Stomach (tissue), 9 donors: ENCODE results near the gene ERG. TPM values are rescaled to one million over a fixed set of nuclear protein-coding genes. Genes with fewer than 3 reads are reported as not detected.

Source experiments
- DNase-seq, 2 donors: peaks; one replicate each; pipeline versions ENCODE4 v3.0.0 to v3.0.0-alpha.2; 2013 to 2019
- H3K27ac ChIP-seq, 5 donors: fragments of 200-600 bp in 4 of 5; sonication (generic) in 4 of 5; one replicate each; pipeline ENCODE4 v1.5.1; 2013 to 2019; ENCODE audit warnings: mild to moderate bottlenecking in 1 of 5, moderate library complexity in 1 of 5
- H3K27me3 ChIP-seq, 3 donors: fragments of 200-600 bp; sonication (generic); one replicate each; pipeline ENCODE4 v1.5.1; 2017 to 2019; ENCODE audit warnings: mixed run types in 1 of 3
- H3K36me3 ChIP-seq, 4 donors: fragments of 200-600 bp; sonication (generic); 1 replicate in 3 of 4; 2 replicates in 1 of 4; pipeline ENCODE4 v1.5.1; 2016 to 2019
- H3K4me1 ChIP-seq, 4 donors: fragments of 200-600 bp; sonication (generic); one replicate each; pipeline ENCODE4 v1.5.1; 2016 to 2019
- H3K4me3 ChIP-seq, 4 donors: fragments of 200-600 bp; sonication (generic) in 3 of 4; one replicate each; pipeline ENCODE4 v1.5.1; 2016 to 2019; ENCODE audit warnings: mild to moderate bottlenecking in 1 of 4
- H3K9me3 ChIP-seq, 4 donors: fragments of 200-600 bp; sonication (generic); one replicate each; pipeline ENCODE4 v1.5.1; 2016 to 2019
- EP300 ChIP-seq: sonication (generic); formaldehyde crosslinking; IDR thresholded peaks from one replicate; pipeline ENCODE4 v1.6.1; 2017; ENCODE audit warnings: antibody characterized with exemption
- POLR2A ChIP-seq, 4 donors: fragments of 450-650 bp; IDR thresholded peaks; one replicate each; pipeline ENCODE4 v1.6.1; 2016; ENCODE audit warnings: antibody characterized with exemption in 4 of 4, control low read depth in 2 of 4, mild to moderate bottlenecking in 1 of 4, moderate library complexity in 1 of 4
- POLR2AphosphoS5 ChIP-seq, 3 donors: sonication (generic); formaldehyde crosslinking; IDR thresholded peaks; one replicate each; pipeline ENCODE4 v1.6.1; 2016; ENCODE audit warnings: antibody characterized with exemption in 3 of 3
- WGBS, 5 donors: extraction: QIAGEN DNeasy Blood & Tissue Kit in 3 of 5; methylation state at CpG; one replicate each; pipeline versions ENCODE4 v1.1.5 to v1.1.7; 2013 to 2018; 5-methylcytosine and 5-hydroxymethylcytosine counted together
- intact Hi-C: fragments of 100-400 bp; cut with DNase I; formaldehyde crosslinking; loops from one replicate; pipeline ENCODE4 v1.15.1; 2023; ENCODE audit warnings: low total_unique reads
- polyA plus RNA-seq, 3 donors: library from polyadenylated mRNA; stranded (reverse); fragments of 200-250 nt; gene quantifications; one replicate each; pipeline ENCODE4 v1.2.3, GENCODE V29; 2013
- total RNA-seq, 5 donors: library from RNA; depleted of rRNA; stranded (reverse); fragments of >200 nt; gene quantifications; one replicate each; pipeline versions ENCODE4 v1.1.0 to v1.2.3, GENCODE V29; 2014 to 2016
- TF ChIP-seq, protein P1 (sequence below), 7 experiments: fragments of 450-650 bp in 4 of 7; fragments of 200-600 bp in 3 of 7; sonication (generic) in 3 of 7; IDR thresholded peaks; one replicate each; pipeline ENCODE4 v1.5.1; 2016 to 2019; ENCODE audit warnings: antibody characterized with exemption in 7 of 7, control low read depth in 2 of 7, mild to moderate bottlenecking in 1 of 7
- donor health status: healthy with polysubstance abuse.
- donor health status: Bipolar disorder and iron deficiency.
- donor health status: healthy.

ERG gene
- total and polyA plus RNA-seq, 8 donors: 0.58 to 14.5 (median 5.4) TPM; not detected in 1

DNA sequence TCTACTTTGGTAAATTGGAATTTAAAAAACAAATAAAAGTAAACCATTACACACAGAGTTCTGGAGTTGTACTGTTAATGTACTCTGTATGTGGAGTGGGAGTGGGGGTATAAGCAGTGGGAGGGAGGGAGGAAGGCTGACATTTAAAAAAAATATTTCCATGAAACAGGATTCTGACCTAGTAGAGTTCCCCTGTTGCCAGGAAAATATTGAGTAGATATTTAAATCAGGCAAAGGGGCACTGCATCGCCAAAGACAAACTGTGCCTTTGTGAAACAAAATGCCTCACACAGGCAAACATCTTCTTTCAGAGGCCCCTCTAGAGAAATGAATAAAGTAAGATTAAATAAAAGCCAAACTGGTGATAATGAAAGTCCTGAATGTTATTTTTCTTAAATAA, 87.8 kb downstream of the ERG start:
- Histone ChIP-seq H3K4me1 (no peaks in the 10 kb centered on the region), H3K9me3 (peaks cover 0 to 6% (median 0%) of the 10 kb centered on the region in 4 donors), H3K36me3 (no peaks in the 10 kb centered on the region), H3K27me3 (no peaks in the 10 kb centered on the region), H3K27ac (no peak overlapping the region), H3K4me3 (no peak overlapping the region)
- intact Hi-C loops: no loop called here
- WGBS, 5 donors: 38 to 70% (median 55%) methylated on average over 1 of the region's 1 CpG
- DNase-seq: peak in 1 of 2 donors; percentile 18
- TF ChIP-seq EP300 (no peak), POLR2AphosphoS5 (IDR thresholded peaks at IDR 0.05) (no peak), POLR2A (IDR thresholded peaks at IDR 0.05) (no peak)
- TF ChIP-seq, protein P1, sequence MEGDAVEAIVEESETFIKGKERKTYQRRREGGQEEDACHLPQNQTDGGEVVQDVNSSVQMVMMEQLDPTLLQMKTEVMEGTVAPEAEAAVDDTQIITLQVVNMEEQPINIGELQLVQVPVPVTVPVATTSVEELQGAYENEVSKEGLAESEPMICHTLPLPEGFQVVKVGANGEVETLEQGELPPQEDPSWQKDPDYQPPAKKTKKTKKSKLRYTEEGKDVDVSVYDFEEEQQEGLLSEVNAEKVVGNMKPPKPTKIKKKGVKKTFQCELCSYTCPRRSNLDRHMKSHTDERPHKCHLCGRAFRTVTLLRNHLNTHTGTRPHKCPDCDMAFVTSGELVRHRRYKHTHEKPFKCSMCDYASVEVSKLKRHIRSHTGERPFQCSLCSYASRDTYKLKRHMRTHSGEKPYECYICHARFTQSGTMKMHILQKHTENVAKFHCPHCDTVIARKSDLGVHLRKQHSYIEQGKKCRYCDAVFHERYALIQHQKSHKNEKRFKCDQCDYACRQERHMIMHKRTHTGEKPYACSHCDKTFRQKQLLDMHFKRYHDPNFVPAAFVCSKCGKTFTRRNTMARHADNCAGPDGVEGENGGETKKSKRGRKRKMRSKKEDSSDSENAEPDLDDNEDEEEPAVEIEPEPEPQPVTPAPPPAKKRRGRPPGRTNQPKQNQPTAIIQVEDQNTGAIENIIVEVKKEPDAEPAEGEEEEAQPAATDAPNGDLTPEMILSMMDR (IDR thresholded peaks at IDR 0.05): no peak

DNA sequence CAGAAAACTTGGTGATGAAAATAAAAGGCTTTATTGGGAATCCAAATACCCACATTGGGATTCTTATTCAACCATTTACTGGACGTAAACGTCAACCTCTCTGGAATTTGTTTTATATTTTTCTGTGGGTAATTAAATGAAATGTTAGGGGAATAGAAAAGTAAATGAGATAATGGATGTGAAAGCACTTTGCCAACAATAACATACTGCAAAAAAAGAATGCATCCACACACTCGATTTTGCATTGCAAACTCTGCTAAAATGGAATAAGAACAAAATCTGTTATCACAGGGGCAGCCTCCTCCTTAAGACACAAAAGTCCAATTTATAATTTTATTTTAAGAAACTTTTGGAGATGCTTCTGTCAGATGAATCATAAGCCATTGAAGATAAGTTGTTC, 88.4 kb downstream of the ERG start:
- H3K27me3 ChIP-seq: no peaks in the 10 kb centered on the region
- H3K27ac ChIP-seq: no peak overlapping the region
- no peaks in the 10 kb centered on the region for H3K36me3 ChIP-seq
- peaks cover 0 to 6% (median 0%) of the 10 kb centered on the region in 4 donors for H3K9me3 ChIP-seq
- intact Hi-C loops: no loop called here
- no peak overlapping the region for H3K4me3 ChIP-seq
- TF ChIP-seq POLR2AphosphoS5 (IDR thresholded peaks at IDR 0.05) (no peak), EP300 (no peak), POLR2A (IDR thresholded peaks at IDR 0.05) (no peak)
- TF ChIP-seq, protein P1 (IDR thresholded peaks at IDR 0.05): no peak
- WGBS, 5 donors: 63 to 81% (median 71%) methylated on average over 3 of the region's 3 CpGs
- no peaks in the 10 kb centered on the region for H3K4me1 ChIP-seq
- DNase-seq: no peak

DNA sequence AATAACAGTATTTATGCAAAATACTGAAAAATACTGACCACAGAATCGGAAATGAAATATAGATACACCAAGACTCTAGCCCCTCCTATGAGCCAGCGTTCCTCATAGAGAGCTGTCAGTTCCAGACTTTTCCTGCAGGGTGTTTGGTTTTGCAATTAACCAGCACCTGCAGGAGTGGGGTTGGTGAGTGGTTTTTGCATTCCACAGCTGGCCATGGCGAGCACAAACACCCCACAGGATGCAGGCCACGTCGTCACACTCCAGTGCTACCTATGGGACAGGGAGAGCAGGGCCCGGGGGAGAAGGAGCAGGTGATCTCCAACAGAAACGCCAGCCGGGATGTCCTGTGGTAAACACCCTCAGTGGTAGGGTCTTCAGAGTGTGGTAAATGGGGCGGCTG, 94.1 kb downstream of the ERG start:
- intact Hi-C loops: no loop called here

DNA sequence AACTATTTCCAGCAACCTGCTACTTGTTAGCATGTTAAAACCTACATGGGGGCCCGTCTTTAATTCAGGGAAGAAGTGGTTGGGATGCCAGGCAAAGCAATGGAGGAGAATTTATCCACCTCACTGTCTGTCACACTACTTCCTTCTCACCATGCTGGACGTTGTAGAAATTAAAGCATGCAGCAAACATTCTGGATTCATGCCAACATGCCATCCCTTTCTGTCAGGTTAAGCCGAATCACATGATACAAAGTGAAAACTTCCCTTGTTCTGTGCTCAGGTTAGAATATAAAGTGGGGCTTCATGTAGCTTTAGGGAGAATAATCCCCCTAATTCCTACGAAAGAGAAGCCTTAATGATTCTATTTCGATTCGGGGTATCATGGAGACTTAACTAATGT, 95.5 kb downstream of the ERG start:
- H3K9me3 ChIP-seq: no peaks in the 10 kb centered on the region
- intact Hi-C loops: no loop called here
- TF ChIP-seq POLR2A (IDR thresholded peaks at IDR 0.05): no peak
- TF ChIP-seq POLR2AphosphoS5 (IDR thresholded peaks at IDR 0.05): no peak
- TF ChIP-seq EP300: no peak
- TF ChIP-seq, protein P1 (IDR thresholded peaks at IDR 0.05): no peak
- H3K27ac ChIP-seq: no peak overlapping the region
- WGBS, 5 donors: 52 to 72% (median 62%) methylated on average over 6 of the region's 6 CpGs
- no peak for DNase-seq
- H3K4me3 ChIP-seq: no peak overlapping the region
- H3K36me3 ChIP-seq: no peaks in the 10 kb centered on the region
- H3K27me3 ChIP-seq: peaks cover 0 to 14% (median 0%) of the 10 kb centered on the region in 3 donors
- no peaks in the 10 kb centered on the region for H3K4me1 ChIP-seq

More for the DNA sequence above, 94.1 kb downstream of the ERG start:
- Histone ChIP-seq H3K4me3 (no peak overlapping the region), H3K36me3 (no peaks in the 10 kb centered on the region), H3K27ac (no peak overlapping the region), H3K9me3 (no peaks in the 10 kb centered on the region), H3K4me1 (no peaks in the 10 kb centered on the region), H3K27me3 (peaks cover 0 to 14% (median 0%) of the 10 kb centered on the region in 3 donors)
- 60 to 74% (median 66%) methylated on average over 8 to 9 of the region's 9 CpGs for WGBS, 5 donors
- DNase-seq: no peak
- TF ChIP-seq POLR2AphosphoS5 (IDR thresholded peaks at IDR 0.05) (no peak), POLR2A (IDR thresholded peaks at IDR 0.05) (no peak), EP300 (no peak)
- TF ChIP-seq, protein P1 (IDR thresholded peaks at IDR 0.05): no peak
